ENCODE results near the gene ACD. TPM values are rescaled to one million over a fixed set of nuclear protein-coding genes. Genes with fewer than 3 reads are reported as not detected.

ACD gene
- total RNA-seq, 2 experiments from 2014 or later: 52.2 to 52.4 TPM

DNA sequence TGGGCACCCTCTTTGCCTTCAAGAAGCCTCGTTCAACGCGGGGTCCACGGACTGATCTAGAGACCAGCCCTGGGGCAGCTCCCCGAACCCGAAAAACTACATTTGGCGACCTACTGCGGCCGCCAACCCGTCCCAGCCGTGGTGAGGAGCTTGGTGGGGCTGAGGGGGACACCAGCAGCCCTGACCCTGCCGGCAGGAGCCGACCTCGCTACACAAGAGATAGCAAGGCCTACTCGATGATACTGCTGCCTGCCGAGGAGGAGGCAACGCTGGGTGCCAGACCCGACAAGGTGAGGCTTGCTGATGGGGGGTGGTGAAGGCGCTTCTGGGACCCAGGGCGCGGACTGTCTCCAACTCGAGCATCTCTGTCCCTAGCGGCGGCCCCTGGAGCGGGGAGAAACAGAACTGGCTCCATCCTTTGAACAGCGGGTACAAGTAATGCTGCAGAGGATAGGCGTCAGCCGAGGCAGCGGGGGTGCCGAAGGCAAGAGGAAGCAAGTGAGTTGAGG, 5.6 kb downstream of the ACD start:
- ATAC-seq (no peak), DNase-seq (no peak)
- Mint-ChIP-seq H3K9me3 (ENCODE audit: low read depth) (no peaks in the 10 kb centered on the region), H3K36me3 (ENCODE audit: low read depth) (peaks cover 44% of the 10 kb centered on the region), H3K27me3 (no peaks in the 10 kb centered on the region), H3K27ac (no peak overlapping the region), H3K4me3 (no peak overlapping the region), H3K4me1 (peaks cover 14% of the 10 kb centered on the region)
- ChIA-PET POLR2A (interaction anchor here (0.6 kb wide), 1 partner anchor 620 kb away, joined by 3 read pairs; no protein-coding TSS in a partner anchor), CTCF (no interaction called here)
- intact Hi-C loops (cut with DNase I, micrococcal nuclease): no loop called here

DNA sequence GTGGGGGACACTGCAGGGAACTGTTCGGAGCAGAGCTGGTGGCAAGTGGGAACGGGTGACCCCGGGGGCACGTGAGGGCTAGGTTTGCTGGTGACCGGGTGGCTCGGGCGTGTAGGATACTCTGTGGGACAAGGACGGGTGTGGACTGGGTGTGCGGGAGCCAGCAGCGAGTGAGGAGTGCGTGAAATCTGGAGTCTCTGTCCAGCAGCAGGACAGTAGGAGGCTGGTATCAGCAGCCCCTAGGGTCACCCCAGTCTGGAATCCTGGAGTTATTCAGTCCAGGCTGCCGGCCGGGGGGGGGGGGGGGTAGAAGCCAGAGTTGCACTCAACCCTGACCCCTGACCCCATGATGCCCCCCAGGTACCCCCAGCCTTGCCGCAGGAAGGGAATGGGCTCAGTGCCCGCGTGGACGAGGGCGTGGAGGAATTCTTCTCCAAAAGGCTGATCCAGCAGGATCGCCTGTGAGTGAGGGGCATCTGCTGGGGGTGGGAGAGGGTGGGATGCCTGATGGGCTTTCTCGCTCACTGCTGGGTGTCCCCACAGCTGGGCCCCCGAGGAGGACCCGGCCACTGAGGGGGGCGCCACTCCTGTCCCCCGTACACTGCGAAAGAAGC, 6.2 kb downstream of the ACD start:
- H3K27me3 Mint-ChIP-seq: no peaks in the 10 kb centered on the region
- no peak for ATAC-seq
- no peak for DNase-seq
- H3K27ac Mint-ChIP-seq: no peak overlapping the region
- POLR2A ChIA-PET: no interaction called here
- intact Hi-C loops (cut with DNase I, micrococcal nuclease): no loop called here
- no peaks in the 10 kb centered on the region for H3K9me3 Mint-ChIP-seq (ENCODE audit: low read depth)
- peaks cover 44% of the 10 kb centered on the region for H3K36me3 Mint-ChIP-seq (ENCODE audit: low read depth)
- CTCF ChIA-PET: no interaction called here
- no peak overlapping the region for H3K4me3 Mint-ChIP-seq
- peaks cover 11% of the 10 kb centered on the region for H3K4me1 Mint-ChIP-seq

DNA sequence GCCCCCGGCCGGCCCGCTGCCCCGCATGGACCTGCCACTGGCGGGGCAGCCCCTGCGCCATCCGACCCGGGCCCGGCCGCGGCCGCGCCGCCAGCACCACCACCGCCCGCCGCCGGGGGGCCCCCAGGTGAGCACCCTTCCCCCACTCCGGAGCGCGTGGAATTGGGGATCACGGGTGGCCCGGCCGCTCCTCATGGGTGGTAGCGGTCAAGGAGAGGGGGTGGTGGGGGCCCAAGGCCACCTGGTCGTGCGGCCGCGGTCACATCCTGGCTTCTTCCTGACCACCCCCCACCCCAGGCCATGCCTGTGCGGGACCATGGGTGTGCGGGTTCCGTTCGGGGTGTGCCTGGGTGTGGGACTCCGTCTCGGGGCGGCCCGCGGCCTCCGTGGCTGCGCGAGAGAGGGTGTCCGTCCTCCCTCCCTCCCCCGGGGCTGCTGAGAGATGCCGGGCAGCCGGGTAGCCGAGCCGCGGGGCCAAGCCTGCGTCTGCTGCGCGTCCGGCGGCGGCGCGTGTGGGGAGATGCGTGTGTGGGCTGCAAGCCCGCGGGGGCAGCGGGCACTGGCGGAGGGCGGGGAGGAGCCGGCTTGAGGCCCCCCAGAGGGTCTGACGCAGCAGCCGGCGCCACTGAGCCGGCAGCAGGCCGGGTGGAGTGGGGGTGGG, 6.8 kb downstream of the ACD start:
- no peak overlapping the region for H3K27ac Mint-ChIP-seq
- intact Hi-C loops (cut with DNase I, micrococcal nuclease): no loop called here
- H3K4me1 Mint-ChIP-seq: peaks cover 5% of the 10 kb centered on the region
- no peak overlapping the region for H3K4me3 Mint-ChIP-seq
- ATAC-seq: no peak
- no peaks in the 10 kb centered on the region for H3K27me3 Mint-ChIP-seq
- no peak for DNase-seq
- H3K9me3 Mint-ChIP-seq (ENCODE audit: low read depth): no peaks in the 10 kb centered on the region
- POLR2A ChIA-PET: no interaction called here
- CTCF ChIA-PET: no interaction called here
- peaks cover 44% of the 10 kb centered on the region for H3K36me3 Mint-ChIP-seq (ENCODE audit: low read depth)

GRCh38 chr16:67652578-67653127, 7.4 kb downstream of the ACD start:
- no peaks in the 10 kb centered on the region for H3K27me3 Mint-ChIP-seq
- DNase-seq (no peak), ATAC-seq (no peak)
- no peaks in the 10 kb centered on the region for H3K9me3 Mint-ChIP-seq (ENCODE audit: low read depth)
- CTCF ChIA-PET: interaction anchor here (0.8 to 2.6 kb wide), 4 partner anchors 10 to 106 kb away, joined by 3 to 12 read pairs (median 3); no protein-coding TSS in a partner anchor
- peaks cover 2% of the 10 kb centered on the region for H3K4me1 Mint-ChIP-seq
- H3K4me3 Mint-ChIP-seq: no peak overlapping the region
- H3K36me3 Mint-ChIP-seq (ENCODE audit: low read depth): peaks cover 41% of the 10 kb centered on the region
- POLR2A ChIA-PET: no interaction called here
- no peak overlapping the region for H3K27ac Mint-ChIP-seq
- intact Hi-C loops (cut with DNase I, micrococcal nuclease): no loop called here

DNA sequence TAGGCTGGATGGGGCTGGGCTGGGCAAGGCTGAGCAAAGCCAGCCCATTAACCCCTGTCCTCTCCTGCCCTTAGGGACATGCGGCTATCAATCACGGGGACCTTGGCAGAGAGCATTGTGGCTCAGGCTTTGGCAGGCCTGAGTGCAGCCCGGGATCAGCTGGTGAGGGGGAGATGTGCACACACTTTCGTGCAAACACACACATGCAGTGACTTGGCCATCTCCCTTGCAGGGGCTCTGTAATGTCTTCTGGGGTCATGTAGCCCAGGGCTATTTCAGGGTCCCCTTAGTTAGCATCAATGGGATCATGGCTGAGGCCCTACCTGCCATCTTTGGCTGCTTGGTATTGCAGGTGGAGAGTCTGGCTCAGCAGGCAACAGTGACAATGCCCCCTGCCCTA, 8.2 kb downstream of the ACD start:
- CTCF ChIA-PET: interaction anchor here (0.8 to 2.6 kb wide), 6 partner anchors 11 to 131 kb away, joined by 3 to 12 read pairs (median 3); no protein-coding TSS in a partner anchor
- Mint-ChIP-seq H3K4me3 (no peak overlapping the region), H3K4me1 (peaks cover 2% of the 10 kb centered on the region), H3K27me3 (no peaks in the 10 kb centered on the region), H3K36me3 (ENCODE audit: low read depth) (peaks cover 46% of the 10 kb centered on the region), H3K9me3 (ENCODE audit: low read depth) (no peaks in the 10 kb centered on the region), H3K27ac (no peak overlapping the region)
- POLR2A ChIA-PET: interaction anchor here (1.8 kb wide), 1 partner anchor 8 kb away, joined by 6 read pairs; the partner anchor contains the start of genes ACD and PARD6A
- ATAC-seq (no peak), DNase-seq (no peak)
- intact Hi-C loops (cut with DNase I, micrococcal nuclease): no loop called here

DNA sequence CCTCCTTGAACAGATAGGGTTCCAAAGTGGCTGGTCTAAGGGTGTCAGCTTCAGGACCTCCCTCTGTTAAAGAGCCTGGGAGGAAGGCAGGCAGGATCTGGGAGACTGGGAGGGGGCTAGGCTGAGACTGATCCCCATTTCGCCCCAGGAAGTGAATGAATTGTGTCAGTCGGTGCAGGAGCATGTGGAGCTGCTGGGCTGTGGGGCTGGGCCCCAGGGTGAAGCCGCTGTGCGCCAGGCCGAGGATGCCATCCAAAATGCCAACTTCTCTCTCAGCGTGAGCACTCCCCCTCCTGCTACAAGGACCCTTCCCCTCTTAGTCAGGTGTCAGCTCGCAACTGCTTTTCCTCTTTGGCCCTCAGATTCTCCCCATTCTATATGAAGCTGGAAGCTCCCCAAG, 9.0 kb downstream of the ACD start:
- H3K9me3 Mint-ChIP-seq (ENCODE audit: low read depth): no peaks in the 10 kb centered on the region
- ChIA-PET POLR2A (interaction anchor here (1.8 kb wide), 1 partner anchor 9 kb away, joined by 6 read pairs; the partner anchor contains the start of genes ACD and PARD6A), CTCF (interaction anchor here (1.0 to 2.6 kb wide), 4 partner anchors 11 to 130 kb away, joined by 3 to 12 read pairs (median 5); no protein-coding TSS in a partner anchor)
- H3K27ac Mint-ChIP-seq: no peak overlapping the region
- DNase-seq: no peak
- H3K36me3 Mint-ChIP-seq (ENCODE audit: low read depth): peaks cover 47% of the 10 kb centered on the region
- no peak overlapping the region for H3K4me3 Mint-ChIP-seq
- intact Hi-C loops (cut with DNase I, micrococcal nuclease): no loop called here
- H3K4me1 Mint-ChIP-seq: peaks cover 8% of the 10 kb centered on the region
- ATAC-seq: no peak
- no peaks in the 10 kb centered on the region for H3K27me3 Mint-ChIP-seq

DNA sequence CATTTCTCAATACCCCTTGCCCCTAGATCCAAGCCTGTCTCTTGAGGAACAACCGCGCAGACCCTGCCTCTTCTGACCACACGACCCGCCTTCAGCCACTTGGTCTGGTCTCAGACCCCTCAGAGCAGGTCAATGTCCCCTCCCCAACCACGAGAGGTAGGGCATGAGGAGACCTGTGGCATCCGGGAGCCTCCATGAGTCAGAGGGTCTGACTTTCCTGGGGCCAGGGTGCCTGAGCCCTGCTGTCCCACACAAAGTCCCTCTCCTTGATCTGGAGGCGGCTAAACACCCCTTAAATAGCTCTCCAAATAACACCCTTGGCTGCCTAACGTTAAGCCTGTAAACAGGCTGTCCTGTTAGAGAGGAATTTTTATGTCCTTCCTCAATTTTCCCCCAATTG, 10.0 kb downstream of the ACD start:
- ATAC-seq (no peak), DNase-seq (no peak)
- H3K4me3 Mint-ChIP-seq: no peak overlapping the region
- ChIA-PET POLR2A (interaction anchor here (1.8 kb wide), 1 partner anchor 10 kb away, joined by 6 read pairs; the partner anchor contains the start of genes ACD and PARD6A), CTCF (interaction anchor here (2.1 kb wide), 1 partner anchor 88 kb away, joined by 7 read pairs; the partner anchor contains the start of gene CTCF)
- H3K4me1 Mint-ChIP-seq: peaks cover 10% of the 10 kb centered on the region
- intact Hi-C loops (cut with DNase I, micrococcal nuclease): no loop called here
- no peak overlapping the region for H3K27ac Mint-ChIP-seq
- no peaks in the 10 kb centered on the region for H3K27me3 Mint-ChIP-seq
- no peaks in the 10 kb centered on the region for H3K9me3 Mint-ChIP-seq (ENCODE audit: low read depth)
- H3K36me3 Mint-ChIP-seq (ENCODE audit: low read depth): peaks cover 42% of the 10 kb centered on the region

GRCh38 chr16:67649494-67649931, 10.5 kb downstream of the ACD start:
- ATAC-seq (no peak), DNase-seq (no peak)
- Mint-ChIP-seq H3K4me3 (no peak overlapping the region), H3K9me3 (ENCODE audit: low read depth) (no peaks in the 10 kb centered on the region), H3K36me3 (ENCODE audit: low read depth) (peaks cover 38% of the 10 kb centered on the region), H3K27me3 (no peaks in the 10 kb centered on the region), H3K27ac (no peak overlapping the region), H3K4me1 (peaks cover 11% of the 10 kb centered on the region)
- intact Hi-C loops (cut with DNase I, micrococcal nuclease): no loop called here
- ChIA-PET POLR2A (no interaction called here), CTCF (interaction anchor here (2.1 kb wide), 1 partner anchor 88 kb away, joined by 7 read pairs; the partner anchor contains the start of gene CTCF)

DNA sequence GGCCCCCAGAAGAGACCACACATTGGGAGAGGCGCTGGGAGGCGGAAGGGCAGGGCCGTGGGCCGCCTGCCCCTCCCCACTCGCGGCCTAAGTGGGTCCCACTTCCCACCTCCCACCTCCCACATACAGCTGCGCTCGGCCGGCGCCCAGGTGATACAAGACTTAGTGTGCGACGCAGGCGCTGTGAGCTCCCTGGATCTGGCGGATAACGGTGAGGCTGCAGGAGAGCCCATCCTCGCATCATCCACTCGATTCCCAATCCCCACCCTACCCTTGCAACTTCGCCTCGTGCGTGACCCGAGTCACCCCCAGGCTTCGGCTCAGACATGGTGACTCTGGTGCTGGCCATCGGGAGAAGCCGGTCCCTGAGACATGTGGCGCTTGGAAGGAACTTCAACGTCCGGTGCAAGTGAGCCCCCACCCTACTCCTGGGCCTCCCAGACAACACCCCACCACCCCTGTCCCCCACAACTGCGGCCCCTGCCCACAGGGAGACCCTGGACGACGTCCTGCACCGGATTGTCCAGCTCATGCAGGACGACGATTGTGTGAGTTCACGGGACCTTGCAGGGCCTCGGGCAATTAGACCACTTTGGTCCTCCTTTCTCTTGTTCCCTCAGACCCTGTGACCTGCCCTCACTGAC, 11.2 kb downstream of the ACD start:
- Mint-ChIP-seq H3K4me1 (peaks cover 14% of the 10 kb centered on the region), H3K9me3 (ENCODE audit: low read depth) (no peaks in the 10 kb centered on the region), H3K4me3 (no peak overlapping the region), H3K27ac (no peak overlapping the region), H3K36me3 (ENCODE audit: low read depth) (peaks cover 38% of the 10 kb centered on the region), H3K27me3 (no peaks in the 10 kb centered on the region)
- intact Hi-C loops (cut with DNase I, micrococcal nuclease): no loop called here
- DNase-seq (no peak), ATAC-seq (no peak)
- CTCF ChIA-PET: interaction anchor here (2.1 kb wide), 1 partner anchor 87 kb away, joined by 7 read pairs; the partner anchor contains the start of gene CTCF
- POLR2A ChIA-PET: no interaction called here

DNA sequence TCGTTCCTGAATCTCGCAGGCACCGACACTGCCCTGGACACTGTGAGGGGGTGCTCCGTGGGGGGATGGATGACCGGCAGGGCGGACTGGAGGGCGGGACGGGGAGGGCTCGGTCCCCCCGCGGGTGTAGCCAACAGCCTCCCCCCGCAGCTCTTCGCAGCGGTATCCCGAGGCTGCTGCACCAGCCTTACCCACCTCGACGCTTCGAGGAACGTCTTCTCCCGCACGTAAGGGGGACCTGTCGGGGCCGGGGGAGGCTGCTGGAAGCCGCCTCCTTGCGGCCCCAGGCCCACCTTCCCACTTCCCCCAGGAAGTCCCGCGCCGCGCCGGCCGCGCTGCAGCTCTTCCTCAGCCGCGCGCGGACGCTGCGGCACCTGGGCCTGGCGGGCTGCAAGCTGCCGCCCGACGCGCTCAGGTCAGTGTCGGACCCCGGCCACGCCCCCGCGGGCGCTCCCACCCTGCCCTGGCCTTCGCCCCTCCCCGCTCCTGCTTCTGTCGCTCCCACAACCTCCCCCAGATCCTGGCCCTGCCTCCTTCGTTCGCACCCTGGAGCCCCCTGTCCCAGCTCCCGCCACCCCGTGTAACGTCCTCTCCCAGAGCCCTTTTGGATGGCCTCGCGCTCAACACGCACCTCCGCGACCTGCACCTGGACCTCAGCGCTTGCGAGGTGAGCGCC, 11.8 kb downstream of the ACD start:
- intact Hi-C loops (cut with DNase I, micrococcal nuclease): no loop called here
- H3K4me3 Mint-ChIP-seq: no peak overlapping the region
- ChIA-PET POLR2A (no interaction called here), CTCF (interaction anchor here (1.2 to 6.8 kb wide), 2 partner anchors 12 to 127 kb away, joined by 3 to 77 read pairs; partner anchors contain the start of genes ACD and PARD6A)
- H3K9me3 Mint-ChIP-seq (ENCODE audit: low read depth): no peaks in the 10 kb centered on the region
- H3K4me1 Mint-ChIP-seq: peaks cover 14% of the 10 kb centered on the region
- no peak for ATAC-seq
- DNase-seq: no peak
- no peak overlapping the region for H3K27ac Mint-ChIP-seq
- peaks cover 36% of the 10 kb centered on the region for H3K36me3 Mint-ChIP-seq (ENCODE audit: low read depth)
- no peaks in the 10 kb centered on the region for H3K27me3 Mint-ChIP-seq

DNA sequence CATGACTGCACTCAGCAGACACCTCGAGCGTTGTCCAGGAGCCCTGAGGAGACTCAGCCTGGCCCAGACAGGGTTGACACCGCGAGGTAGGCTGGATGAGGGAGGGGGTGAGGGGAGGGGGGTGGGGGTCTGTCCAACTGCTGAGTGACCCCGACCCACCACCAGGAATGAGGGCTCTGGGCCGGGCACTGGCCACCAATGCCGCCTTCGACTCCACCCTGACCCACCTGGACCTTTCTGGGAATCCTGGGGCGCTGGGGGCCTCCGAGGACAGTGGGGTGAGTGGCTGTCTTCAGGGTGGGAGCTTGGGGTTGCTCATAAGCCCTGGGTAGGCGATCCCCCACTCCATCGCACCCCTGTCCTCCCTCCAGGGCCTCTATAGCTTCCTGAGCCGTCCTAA, 12.4 kb downstream of the ACD start:
- Mint-ChIP-seq H3K4me3 (no peak overlapping the region), H3K4me1 (peaks cover 14% of the 10 kb centered on the region)
- POLR2A ChIA-PET: interaction anchor here (0.8 kb wide), 1 partner anchor 12 kb away, joined by 4 read pairs; the partner anchor contains the start of gene ACD

More for the DNA sequence above, 12.4 kb downstream of the ACD start:
- Mint-ChIP-seq H3K27ac (no peak overlapping the region), H3K27me3 (no peaks in the 10 kb centered on the region), H3K9me3 (ENCODE audit: low read depth) (no peaks in the 10 kb centered on the region), H3K36me3 (ENCODE audit: low read depth) (peaks cover 36% of the 10 kb centered on the region)
- intact Hi-C loops (cut with DNase I, micrococcal nuclease): no loop called here
- DNase-seq: no peak
- ATAC-seq: no peak
- CTCF ChIA-PET: interaction anchor here (1.2 to 6.8 kb wide), 2 partner anchors 13 to 127 kb away, joined by 3 to 77 read pairs; partner anchors contain the start of genes ACD and PARD6A

All from activated CD4-positive, alpha-beta T cell treated with anti-CD3 and anti-CD28 coated beads for 36 hours (primary cell).